Upper lobe of left lung (tissue), 4 donors: ENCODE results near the gene MIA.
"Not testable (repeated sequence)": the region's sequence is repeated elsewhere in the genome, so short reads cannot be mapped to it uniquely, and the experiment has no call there.

Experiments
- POLR2A ChIP-seq, 4 donors: fragments of 450-650 bp; IDR thresholded peaks; one replicate each; pipeline ENCODE4 v1.5.1; 2016 to 2017; ENCODE audit warnings: antibody characterized with exemption in 4 of 4, mild to moderate bottlenecking in 2 of 4
- POLR2AphosphoS5 ChIP-seq, 2 donors: sonication (generic); formaldehyde crosslinking; IDR thresholded peaks; one replicate each; pipeline ENCODE4 v1.5.1; 2017; ENCODE audit warnings: antibody characterized with exemption in 2 of 2
- TF ChIP-seq, protein P1 (sequence below), 6 experiments: fragments of 450-650 bp in 4 of 6; fragments of 200-600 bp in 2 of 6; sonication (generic) in 2 of 6; IDR thresholded peaks; one replicate each; pipeline ENCODE4 v1.5.1; 2016 to 2019; ENCODE audit warnings: antibody characterized with exemption in 6 of 6

GRCh38 chr19:40825460-40826095 lies 50.3 kb downstream of the MIA start:
- TF ChIP-seq, protein P1, sequence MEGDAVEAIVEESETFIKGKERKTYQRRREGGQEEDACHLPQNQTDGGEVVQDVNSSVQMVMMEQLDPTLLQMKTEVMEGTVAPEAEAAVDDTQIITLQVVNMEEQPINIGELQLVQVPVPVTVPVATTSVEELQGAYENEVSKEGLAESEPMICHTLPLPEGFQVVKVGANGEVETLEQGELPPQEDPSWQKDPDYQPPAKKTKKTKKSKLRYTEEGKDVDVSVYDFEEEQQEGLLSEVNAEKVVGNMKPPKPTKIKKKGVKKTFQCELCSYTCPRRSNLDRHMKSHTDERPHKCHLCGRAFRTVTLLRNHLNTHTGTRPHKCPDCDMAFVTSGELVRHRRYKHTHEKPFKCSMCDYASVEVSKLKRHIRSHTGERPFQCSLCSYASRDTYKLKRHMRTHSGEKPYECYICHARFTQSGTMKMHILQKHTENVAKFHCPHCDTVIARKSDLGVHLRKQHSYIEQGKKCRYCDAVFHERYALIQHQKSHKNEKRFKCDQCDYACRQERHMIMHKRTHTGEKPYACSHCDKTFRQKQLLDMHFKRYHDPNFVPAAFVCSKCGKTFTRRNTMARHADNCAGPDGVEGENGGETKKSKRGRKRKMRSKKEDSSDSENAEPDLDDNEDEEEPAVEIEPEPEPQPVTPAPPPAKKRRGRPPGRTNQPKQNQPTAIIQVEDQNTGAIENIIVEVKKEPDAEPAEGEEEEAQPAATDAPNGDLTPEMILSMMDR (IDR thresholded peaks at IDR 0.05): not testable (repeated sequence)
- not testable (repeated sequence) for TF ChIP-seq POLR2AphosphoS5, POLR2A (IDR thresholded peaks at IDR 0.05)
